ENCODE results near the gene ZNF423.

DNA sequence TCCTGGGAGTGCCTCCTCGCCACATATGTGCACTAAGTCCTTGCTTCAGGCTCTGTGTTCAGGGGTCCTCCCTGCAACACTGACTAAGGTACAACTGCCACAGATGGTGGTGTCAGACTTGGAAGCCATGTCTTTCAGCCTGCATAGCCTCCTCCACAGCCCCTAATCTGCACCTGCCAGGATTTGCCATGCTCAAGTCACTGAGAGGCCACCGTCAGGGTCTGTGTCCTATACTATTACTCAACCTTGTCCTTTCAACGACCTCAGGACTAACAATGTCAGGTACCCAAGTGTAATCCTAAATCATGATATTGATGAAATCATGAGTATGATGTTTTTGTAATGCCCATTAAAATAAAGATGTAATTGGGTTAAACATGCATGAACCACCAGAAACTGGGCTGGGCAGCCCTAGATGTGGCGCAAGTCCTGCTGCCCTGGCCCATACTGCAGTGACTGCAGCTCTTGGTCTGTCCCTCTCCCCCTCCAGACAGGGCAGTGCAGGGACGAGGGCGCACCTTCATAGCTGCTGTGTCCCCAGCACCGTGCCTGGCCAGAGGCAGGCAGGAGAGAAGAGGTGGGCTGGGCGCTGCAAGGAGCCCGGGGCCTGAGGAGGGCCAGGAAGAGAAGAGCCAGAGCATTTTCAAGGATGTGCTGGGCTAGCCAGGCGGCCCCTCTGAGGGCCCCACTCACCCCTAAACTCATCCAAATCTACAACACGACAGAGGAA is 198.0 kb downstream of the ZNF423 start:
- TF ChIP-seq, protein P1, sequence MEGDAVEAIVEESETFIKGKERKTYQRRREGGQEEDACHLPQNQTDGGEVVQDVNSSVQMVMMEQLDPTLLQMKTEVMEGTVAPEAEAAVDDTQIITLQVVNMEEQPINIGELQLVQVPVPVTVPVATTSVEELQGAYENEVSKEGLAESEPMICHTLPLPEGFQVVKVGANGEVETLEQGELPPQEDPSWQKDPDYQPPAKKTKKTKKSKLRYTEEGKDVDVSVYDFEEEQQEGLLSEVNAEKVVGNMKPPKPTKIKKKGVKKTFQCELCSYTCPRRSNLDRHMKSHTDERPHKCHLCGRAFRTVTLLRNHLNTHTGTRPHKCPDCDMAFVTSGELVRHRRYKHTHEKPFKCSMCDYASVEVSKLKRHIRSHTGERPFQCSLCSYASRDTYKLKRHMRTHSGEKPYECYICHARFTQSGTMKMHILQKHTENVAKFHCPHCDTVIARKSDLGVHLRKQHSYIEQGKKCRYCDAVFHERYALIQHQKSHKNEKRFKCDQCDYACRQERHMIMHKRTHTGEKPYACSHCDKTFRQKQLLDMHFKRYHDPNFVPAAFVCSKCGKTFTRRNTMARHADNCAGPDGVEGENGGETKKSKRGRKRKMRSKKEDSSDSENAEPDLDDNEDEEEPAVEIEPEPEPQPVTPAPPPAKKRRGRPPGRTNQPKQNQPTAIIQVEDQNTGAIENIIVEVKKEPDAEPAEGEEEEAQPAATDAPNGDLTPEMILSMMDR (IDR thresholded peaks at IDR 0.05): no peak
- TF ChIP-seq POLR2A (IDR thresholded peaks at IDR 0.05): no peak
